GM06990 (cell line): ENCODE data around the gene SPDYE16.
A peak's percentile ranks its signal among the peaks of the same experiment; 100 is the strongest.
"Not testable (repeated sequence)": the region's sequence is repeated elsewhere in the genome, so short reads cannot be mapped to it uniquely, and the experiment has no call there.

Experiments used
- DNase-seq: peaks from one replicate; pipeline ENCODE4 v3.0.0-alpha.2; 2011; ENCODE audit not compliant: insufficient read length; ENCODE audit errors: extremely low read depth
- H3K27me3 ChIP-seq: replicated peaks from 2 replicates; pipeline ENCODE4 v1.6.0; 2011; ENCODE audit warnings: low read length; ENCODE audit not compliant: control insufficient read depth, insufficient read depth
- H3K36me3 ChIP-seq: 2 replicates; pipeline ENCODE4 v1.5.1; 2011; ENCODE audit warnings: low read length; ENCODE audit not compliant: control insufficient read depth, insufficient read depth
- H3K4me3 ChIP-seq: replicated peaks from 2 replicates; pipeline ENCODE4 v1.5.1; 2011; ENCODE audit warnings: low read depth, mild to moderate bottlenecking, control low read depth, low read length

SPDYE16 gene, protein sequence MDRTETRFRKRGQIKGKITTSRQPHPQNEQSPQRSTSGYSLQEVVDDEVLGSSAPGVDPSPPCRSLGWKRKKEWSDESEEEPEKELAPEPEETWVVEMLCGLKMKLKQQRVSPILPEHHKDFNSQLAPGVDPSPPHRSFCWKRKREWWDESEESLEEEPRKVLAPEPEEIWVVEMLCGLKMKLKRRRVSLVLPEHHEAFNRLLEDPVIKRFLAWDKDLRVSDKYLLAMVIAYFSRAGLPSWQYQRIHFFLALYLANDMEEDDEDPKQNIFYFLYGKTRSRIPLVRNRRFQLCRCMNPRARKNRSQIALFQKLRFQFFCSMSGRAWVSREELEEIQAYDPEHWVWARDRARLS

DNA sequence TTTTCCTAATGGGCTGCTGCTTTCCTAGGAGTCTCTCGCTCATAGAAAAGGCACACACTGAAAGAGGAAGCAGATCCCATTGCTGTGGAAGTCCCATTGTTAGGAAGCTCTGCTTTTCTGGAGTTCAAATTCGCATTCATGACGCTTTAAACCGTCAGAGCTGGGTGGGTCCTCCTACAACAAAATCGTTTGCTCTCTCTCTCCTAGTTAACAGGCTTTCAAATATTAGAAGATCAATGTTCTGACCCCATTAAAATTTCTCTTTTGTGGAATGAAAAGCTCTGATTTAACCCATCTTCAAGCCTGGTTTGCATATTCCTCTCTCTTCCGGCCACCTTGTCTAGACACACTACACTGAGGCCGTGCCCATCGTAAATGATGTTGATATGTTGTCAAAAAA lies at the start of gene SPDYE16:
SPDYE16 (minus strand) TSS at position 101 of the 400 bp plus-strand sequence. CDS start 1,838 bp downstream, outside the sequence.
- not testable (repeated sequence) for H3K36me3 ChIP-seq, DNase-seq, H3K27me3 ChIP-seq, H3K4me3 ChIP-seq

DNA sequence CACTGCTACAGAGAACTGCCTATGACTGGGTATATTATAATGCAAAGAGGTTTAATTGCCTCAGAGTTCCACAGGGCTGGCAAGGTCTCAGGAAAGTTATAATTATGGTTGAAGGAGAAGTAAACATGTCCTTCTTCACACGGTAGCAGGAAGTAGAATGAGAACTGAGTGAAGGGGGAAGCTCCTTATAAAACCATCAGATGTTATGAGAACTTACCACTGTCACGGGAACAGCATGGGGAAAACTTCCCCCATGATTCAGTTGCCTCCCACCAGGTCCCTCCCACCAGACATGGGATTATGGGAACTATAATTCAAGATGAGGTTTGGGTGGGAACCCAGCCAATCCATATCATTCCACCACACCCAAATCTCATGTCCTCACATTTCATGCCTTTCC lies 49.6 kb upstream of the SPDYE16 start:
- H3K27me3 ChIP-seq, H3K36me3 ChIP-seq, DNase-seq, H3K4me3 ChIP-seq: not testable (repeated sequence)

DNA sequence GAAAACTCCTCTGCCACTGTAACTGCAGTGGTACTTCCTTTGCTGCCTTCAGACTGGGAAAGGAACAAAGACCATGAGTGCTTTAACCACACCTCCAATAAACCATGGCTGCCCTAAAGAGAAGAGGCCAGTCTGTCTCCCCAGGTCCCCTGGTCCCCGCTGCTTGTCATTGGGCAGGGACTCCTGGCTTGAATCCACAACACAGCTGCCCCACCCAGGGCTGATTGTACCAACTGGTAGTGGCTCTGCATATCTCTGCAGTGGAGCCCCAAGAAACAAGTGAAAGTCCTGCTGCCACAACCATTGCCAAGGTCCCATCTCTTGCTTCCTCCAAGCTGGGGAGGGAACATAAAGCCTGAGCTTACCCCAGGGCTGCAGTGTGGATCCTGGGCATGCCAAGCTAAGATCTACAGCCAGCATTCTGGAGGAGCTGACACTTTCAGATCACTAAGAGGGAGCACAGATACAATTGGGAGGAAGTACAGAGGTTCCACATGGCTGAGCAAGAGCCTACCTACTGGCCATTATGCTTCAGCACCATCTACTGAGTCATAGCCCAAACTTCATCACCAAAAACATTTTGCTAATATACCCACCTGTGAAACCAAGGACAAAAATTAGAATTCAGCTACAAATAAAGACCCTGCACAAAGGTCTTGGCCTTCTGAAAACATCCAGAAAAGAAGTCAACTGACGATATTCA lies 48.7 kb upstream of the SPDYE16 start:
- H3K27me3 ChIP-seq, H3K36me3 ChIP-seq: not testable (repeated sequence)
- DNase-seq, result peak; percentile 26

DNA sequence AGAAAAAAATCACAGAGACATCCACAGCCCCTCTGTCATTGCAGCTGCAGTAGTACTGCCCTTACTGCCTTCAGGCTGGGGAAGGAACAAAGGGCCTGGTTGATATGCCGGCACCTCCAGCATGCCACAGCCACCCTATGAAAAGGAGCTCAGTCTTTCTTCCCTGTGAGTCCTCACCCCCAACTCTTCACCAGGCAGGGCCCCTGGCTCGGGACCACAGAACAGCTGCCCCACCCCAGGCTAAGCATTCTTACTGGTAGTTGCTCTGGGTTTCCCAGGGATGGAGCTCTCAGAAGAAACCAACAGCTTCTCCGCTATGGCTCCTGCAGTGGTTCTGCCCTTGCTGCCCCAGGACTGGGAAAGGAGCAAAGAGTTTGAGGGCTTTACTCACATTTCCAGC lies 47.9 kb upstream of the SPDYE16 start:
- not testable (repeated sequence) for DNase-seq, H3K4me3 ChIP-seq, H3K27me3 ChIP-seq, H3K36me3 ChIP-seq

More for the DNA sequence above, 48.7 kb upstream of the SPDYE16 start:
- not testable (repeated sequence) for H3K4me3 ChIP-seq

DNA sequence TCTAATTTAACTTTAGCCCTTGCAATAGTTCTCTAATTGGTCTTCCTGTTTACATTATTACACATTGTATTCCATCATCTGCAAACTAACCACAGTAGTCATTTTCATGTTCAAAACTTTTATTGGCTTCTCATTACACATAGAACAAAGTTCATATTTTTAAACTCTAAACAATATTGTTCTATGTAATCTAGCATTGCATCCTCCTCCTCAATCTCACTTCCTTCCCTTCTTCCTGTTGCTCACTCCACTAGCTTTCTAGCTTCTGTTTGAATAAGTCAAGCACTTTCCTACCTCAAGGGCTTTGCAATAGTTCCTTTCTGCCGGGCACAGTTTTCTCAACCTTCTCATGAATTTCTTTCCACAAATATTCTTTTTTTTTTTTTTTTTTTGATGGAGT lies 45.5 kb upstream of the SPDYE16 start:
- H3K27me3 ChIP-seq, H3K4me3 ChIP-seq, DNase-seq, H3K36me3 ChIP-seq: not testable (repeated sequence)

DNA sequence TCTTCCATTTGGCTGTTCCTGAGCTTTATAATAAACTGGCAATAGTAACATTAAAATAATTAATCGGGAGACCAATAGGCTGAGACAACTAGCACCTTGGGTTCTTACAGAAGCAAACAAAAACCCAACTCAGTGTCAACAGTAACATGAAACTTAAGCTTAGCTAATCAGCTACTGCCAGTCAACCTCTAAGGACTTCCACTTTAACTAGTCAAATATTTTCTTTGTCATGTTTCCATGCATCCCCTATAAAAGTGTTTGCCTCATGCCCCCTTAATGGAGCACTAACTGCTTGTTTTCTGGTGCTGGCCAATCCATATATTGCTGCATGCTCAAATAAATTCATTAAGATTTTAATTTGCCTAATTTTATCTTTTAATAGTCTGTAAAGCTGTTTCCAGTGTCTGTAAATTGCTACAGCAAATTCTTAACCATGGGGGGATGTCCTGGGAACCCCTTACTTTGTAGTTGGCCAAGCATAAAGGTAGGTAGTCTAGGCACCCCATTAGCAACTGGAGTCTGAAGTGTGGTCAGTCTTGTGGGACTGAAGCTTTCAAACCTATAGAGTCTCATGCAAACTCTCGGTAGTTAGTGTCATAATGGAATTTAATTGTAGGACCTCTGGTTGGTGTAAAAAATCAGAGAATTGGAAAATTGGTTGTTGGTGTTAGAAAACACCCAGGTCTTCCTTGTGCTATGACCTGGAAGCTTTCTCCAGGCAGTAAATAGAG lies 43.7 kb upstream of the SPDYE16 start:
- not testable (repeated sequence) for DNase-seq, H3K4me3 ChIP-seq, H3K36me3 ChIP-seq, H3K27me3 ChIP-seq

DNA sequence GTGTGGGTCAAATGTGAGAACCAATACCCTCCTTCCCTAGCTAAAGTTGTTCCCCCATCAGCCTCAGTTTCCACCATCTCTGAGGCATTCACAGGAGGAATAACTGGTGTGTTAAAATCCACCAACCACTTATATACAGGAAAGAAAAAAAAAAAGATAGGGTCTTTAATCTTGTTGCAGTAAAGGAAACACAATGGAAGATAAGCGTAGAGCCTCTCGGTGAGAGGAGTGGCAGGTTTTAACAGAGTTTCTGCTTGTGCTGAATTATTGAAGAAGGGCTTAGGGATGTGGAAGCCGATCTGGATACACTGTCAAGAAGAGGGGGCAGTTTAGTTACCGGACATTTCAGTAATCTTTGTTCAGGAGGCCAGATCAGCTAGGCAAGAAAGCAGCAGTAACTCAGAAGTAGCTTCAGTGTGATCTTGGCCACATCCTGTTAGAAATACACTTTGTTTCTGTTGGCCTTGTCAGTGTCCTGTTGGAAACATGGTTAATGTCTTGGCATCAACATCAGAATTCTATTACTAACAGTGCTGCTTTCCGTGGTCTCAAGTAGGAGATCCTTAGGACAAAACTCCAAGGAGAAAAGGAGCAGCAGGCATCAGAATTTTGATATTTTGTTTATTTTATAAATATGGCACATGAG lies 40.7 kb upstream of the SPDYE16 start:
- H3K36me3 ChIP-seq, DNase-seq, H3K27me3 ChIP-seq, H3K4me3 ChIP-seq: not testable (repeated sequence)

DNA sequence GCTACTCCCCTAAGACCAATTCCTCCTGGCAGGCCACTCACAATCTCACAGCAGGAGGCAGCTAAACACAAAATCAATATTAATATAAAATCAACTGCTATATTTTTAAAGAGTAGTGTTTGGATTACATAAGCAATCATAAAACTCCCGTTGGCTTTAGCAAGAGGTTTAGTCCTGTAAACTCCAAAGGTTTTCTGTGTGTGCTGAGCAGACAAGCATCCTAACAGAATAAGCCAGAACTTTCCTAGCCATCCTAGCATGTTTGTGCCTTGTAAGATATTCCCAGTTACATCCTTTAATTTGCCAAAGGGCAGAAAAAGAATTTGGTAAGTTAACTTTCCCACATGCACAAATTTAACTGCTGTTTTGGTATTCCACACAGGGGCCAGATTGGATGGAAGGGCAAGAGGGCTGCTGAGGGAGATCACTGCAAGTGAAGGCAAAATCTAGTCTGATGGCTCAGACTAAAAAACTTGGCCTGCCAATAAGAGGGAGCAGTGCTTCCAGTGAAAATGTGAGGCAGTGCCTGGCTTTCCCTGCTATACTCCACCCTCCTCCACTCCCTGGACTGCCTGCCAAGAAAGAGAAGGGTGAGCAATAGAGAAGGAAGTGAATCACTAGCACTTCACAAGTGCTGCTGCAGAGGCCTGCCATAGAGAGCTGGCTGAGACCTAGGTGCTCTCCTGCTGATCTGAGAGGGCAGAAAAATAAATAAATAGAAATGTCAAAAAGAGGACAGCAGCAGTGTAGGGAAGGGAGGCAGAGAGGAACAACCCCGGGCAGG lies 39.9 kb upstream of the SPDYE16 start:
- DNase-seq, H3K27me3 ChIP-seq, H3K36me3 ChIP-seq, H3K4me3 ChIP-seq: not testable (repeated sequence)

DNA sequence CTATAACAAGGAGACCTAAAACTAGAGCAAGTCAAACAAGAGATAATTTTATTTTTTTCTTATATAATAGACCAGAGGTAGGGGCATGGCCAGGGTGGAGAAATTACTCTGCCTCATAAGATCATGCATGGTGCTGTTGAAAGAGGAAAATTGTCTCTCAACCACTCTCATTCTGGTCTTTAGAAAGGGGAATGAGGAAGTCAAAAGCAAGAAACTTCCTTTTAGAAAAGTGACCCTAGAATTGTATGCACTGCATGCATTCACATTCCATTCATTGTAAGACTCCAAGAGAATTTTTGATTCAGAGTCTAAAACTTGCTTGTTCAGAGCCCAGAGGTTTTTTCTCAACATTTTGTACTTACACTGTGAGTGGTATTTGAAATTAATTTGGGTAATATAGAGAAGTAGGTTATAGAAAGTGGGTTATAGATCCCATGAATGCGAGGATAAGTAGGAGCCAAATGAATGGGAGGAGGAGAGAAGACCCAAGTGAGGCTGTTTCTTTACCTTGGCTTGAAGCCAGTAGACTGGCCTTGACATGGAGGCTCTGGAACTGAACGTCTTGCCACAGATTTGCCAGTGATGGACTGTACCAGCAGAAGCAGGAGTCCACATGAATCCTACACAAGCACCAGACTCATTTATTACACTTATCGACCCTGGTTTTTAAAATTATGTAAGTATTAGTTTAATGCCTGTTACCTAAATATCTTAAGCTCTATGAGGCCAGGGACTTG lies 33.0 kb upstream of the SPDYE16 start:
- DNase-seq, H3K4me3 ChIP-seq, H3K27me3 ChIP-seq, H3K36me3 ChIP-seq: not testable (repeated sequence)

DNA sequence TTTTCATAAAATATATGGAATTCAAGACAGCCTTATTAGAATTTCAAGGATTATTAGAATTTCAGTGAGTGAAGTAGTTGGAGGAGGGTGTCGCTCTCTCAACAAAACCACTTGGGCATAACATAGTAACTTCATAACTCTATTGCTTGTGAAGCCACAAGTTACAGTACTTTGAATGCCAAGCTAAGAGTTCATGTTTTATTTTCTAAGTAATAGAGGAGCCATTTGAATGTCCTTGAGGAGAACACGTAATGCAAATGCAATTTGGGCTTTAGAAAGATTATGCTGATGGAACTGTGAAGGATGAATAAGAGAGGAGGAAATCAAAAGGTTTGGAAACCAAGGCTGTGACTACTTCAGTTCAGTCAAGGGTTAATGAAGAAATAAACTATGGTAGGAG lies 32.3 kb upstream of the SPDYE16 start:
- DNase-seq, H3K36me3 ChIP-seq, H3K4me3 ChIP-seq, H3K27me3 ChIP-seq: not testable (repeated sequence)

DNA sequence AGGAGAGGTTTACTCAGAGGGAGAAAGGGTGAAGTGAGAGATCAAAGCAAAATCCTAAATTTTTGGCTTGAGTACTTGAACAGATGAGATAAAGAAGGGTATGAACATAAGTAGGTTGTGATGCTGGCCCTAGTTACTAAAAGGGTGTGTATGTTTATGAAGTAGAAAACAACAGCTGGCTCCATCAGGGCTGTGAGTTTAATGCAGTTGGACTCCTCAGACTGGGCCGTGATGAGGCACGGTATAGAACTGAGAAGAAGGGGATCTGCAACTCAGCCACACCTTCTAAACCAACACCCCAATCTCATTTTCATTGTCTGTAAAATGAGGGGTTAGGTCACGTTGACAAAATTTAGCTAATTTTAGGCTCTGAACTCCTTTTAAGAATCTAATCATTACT lies 29.2 kb upstream of the SPDYE16 start:
- DNase-seq, H3K27me3 ChIP-seq, H3K4me3 ChIP-seq, H3K36me3 ChIP-seq: not testable (repeated sequence)

DNA sequence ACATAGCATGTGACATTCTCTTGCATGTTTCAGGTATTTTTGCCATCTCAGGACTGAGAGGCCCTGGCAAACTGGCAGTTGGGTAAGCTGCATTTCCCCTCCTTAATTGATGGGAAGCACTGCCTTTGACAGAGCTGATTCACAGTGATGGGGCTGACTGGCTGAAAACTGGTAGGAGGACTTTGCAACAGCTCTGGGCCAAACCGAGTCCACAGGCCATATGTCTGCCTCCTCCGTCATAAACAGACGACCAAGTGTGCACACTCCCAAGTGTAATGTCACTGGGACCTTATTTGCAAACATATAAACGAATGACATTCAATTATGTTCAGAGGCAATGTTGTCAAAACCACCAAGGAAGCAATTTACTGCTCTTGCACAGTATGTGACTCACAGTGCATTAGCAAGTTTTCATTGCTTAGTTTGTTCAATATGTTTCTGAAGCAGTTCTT lies 27.3 kb upstream of the SPDYE16 start:
- not testable (repeated sequence) for H3K4me3 ChIP-seq, H3K27me3 ChIP-seq, H3K36me3 ChIP-seq, DNase-seq

DNA sequence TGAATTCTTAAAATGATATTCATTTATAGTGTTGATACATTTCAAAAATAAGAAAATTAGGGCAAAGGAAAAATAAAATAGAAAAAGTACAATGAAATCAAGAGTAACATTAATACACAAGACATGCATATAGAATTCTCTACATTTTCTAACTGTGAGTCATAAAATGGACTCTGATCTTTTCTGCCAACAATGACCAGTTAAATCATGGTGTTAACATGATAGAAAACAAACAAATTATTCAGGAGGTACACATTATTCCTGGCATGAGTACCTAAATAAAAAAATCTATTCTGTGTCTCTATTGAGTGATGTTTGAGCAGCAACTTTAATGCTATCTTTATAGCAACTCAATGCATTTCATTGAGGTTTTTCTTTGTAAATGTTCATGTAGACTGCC lies 25.6 kb upstream of the SPDYE16 start:
- H3K36me3 ChIP-seq, DNase-seq, H3K4me3 ChIP-seq: not testable (repeated sequence)

More for the DNA sequence above, 25.6 kb upstream of the SPDYE16 start:
- not testable (repeated sequence) for H3K27me3 ChIP-seq
